ENCODE results near the gene CNN2. TPM values are rescaled to one million over a fixed set of nuclear protein-coding genes. Genes with fewer than 3 reads are reported as not detected.

Gene CNN2
- total and polyA plus RNA-seq, 2 of the 13 experiments (the other 11 are each of a cell fraction or from before 2014, with no cell fraction given), result 63.6 to 70.0 TPM

DNA sequence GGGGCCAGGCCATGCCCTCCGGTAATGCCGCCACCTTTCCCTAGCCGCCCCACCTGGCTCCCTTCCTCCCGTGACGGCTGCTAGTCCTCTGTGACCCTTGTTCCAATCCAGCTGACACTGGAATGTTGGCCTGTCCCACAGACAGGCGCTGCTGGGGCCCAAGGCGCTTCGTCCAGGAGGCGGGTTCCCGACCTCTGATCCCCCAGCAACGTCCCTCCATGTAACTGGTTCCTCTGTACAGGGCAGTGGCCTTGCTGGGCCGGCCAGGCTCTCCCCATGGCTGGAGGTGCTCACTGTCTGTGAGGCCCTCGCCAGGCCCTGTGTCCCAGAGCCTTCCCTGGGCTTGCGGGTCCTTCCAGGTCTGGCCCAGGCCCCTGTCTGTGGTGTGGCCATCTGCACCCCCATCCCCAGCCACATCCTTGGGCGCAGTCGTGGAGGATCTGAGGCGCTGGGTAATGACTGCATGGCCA lies 33.0 kb upstream of the CNN2 start (continued):
- TF ChIP-seq, protein P1, sequence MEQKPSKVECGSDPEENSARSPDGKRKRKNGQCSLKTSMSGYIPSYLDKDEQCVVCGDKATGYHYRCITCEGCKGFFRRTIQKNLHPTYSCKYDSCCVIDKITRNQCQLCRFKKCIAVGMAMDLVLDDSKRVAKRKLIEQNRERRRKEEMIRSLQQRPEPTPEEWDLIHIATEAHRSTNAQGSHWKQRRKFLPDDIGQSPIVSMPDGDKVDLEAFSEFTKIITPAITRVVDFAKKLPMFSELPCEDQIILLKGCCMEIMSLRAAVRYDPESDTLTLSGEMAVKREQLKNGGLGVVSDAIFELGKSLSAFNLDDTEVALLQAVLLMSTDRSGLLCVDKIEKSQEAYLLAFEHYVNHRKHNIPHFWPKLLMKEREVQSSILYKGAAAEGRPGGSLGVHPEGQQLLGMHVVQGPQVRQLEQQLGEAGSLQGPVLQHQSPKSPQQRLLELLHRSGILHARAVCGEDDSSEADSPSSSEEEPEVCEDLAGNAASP (CRISPR knock-in tag; IDR thresholded peaks at IDR 0.05; ENCODE audit: borderline replicate concordance), result peak; percentile 61; the same call in 1 of the 2 replicates
- TF ChIP-seq ISX (CRISPR knock-in tag; conservative IDR thresholded peaks at IDR 0.05) (no peak), CCAR2 (optimal IDR thresholded peaks at IDR 0.05; ENCODE audit: low read depth, low read length) (no peak), JUN (CRISPR knock-in tag; IDR thresholded peaks at IDR 0.05) (no peak), KMT2A (CRISPR knock-in tag; IDR thresholded peaks at IDR 0.05) (peak; percentile 49; the same call in 1 of the 2 replicates), ZNF816 (CRISPR knock-in tag; IDR thresholded peaks at IDR 0.05; ENCODE audit: borderline replicate concordance) (no peak), MZF1 (CRISPR knock-in tag; IDR thresholded peaks at IDR 0.05; ENCODE audit: borderline replicate concordance) (no peak), ZNF317 (CRISPR knock-in tag; IDR thresholded peaks at IDR 0.05) (peak; percentile 54), EED (CRISPR knock-in tag; IDR thresholded peaks at IDR 0.05) (no peak), ZNF430 (CRISPR knock-in tag; IDR thresholded peaks at IDR 0.05) (peak; percentile 62; the same call in 1 of the 2 replicates), IRX3 (CRISPR knock-in tag; IDR thresholded peaks at IDR 0.05; ENCODE audit: borderline replicate concordance, low read depth) (no peak), ZNF30 (CRISPR knock-in tag; IDR thresholded peaks at IDR 0.05) (no peak), ZBTB3 (CRISPR knock-in tag; IDR thresholded peaks at IDR 0.05; ENCODE audit: borderline replicate concordance, low read depth) (no peak), ZBTB7A (CRISPR knock-in tag; IDR thresholded peaks at IDR 0.05) (peak; percentile 39; the same call in 1 of the 2 replicates)
- TF ChIP-seq, protein P2, sequence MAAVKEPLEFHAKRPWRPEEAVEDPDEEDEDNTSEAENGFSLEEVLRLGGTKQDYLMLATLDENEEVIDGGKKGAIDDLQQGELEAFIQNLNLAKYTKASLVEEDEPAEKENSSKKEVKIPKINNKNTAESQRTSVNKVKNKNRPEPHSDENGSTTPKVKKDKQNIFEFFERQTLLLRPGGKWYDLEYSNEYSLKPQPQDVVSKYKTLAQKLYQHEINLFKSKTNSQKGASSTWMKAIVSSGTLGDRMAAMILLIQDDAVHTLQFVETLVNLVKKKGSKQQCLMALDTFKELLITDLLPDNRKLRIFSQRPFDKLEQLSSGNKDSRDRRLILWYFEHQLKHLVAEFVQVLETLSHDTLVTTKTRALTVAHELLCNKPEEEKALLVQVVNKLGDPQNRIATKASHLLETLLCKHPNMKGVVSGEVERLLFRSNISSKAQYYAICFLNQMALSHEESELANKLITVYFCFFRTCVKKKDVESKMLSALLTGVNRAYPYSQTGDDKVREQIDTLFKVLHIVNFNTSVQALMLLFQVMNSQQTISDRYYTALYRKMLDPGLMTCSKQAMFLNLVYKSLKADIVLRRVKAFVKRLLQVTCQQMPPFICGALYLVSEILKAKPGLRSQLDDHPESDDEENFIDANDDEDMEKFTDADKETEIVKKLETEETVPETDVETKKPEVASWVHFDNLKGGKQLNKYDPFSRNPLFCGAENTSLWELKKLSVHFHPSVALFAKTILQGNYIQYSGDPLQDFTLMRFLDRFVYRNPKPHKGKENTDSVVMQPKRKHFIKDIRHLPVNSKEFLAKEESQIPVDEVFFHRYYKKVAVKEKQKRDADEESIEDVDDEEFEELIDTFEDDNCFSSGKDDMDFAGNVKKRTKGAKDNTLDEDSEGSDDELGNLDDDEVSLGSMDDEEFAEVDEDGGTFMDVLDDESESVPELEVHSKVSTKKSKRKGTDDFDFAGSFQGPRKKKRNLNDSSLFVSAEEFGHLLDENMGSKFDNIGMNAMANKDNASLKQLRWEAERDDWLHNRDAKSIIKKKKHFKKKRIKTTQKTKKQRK (IDR thresholded peaks at IDR 0.05; ENCODE audit: low read length), result no peak
- TF ChIP-seq, protein P3, sequence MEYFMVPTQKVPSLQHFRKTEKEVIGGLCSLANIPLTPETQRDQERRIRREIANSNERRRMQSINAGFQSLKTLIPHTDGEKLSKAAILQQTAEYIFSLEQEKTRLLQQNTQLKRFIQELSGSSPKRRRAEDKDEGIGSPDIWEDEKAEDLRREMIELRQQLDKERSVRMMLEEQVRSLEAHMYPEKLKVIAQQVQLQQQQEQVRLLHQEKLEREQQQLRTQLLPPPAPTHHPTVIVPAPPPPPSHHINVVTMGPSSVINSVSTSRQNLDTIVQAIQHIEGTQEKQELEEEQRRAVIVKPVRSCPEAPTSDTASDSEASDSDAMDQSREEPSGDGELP (IDR thresholded peaks at IDR 0.05; ENCODE audit: borderline replicate concordance, low read depth), result peak; percentile 97
- TF ChIP-seq, protein P4, sequence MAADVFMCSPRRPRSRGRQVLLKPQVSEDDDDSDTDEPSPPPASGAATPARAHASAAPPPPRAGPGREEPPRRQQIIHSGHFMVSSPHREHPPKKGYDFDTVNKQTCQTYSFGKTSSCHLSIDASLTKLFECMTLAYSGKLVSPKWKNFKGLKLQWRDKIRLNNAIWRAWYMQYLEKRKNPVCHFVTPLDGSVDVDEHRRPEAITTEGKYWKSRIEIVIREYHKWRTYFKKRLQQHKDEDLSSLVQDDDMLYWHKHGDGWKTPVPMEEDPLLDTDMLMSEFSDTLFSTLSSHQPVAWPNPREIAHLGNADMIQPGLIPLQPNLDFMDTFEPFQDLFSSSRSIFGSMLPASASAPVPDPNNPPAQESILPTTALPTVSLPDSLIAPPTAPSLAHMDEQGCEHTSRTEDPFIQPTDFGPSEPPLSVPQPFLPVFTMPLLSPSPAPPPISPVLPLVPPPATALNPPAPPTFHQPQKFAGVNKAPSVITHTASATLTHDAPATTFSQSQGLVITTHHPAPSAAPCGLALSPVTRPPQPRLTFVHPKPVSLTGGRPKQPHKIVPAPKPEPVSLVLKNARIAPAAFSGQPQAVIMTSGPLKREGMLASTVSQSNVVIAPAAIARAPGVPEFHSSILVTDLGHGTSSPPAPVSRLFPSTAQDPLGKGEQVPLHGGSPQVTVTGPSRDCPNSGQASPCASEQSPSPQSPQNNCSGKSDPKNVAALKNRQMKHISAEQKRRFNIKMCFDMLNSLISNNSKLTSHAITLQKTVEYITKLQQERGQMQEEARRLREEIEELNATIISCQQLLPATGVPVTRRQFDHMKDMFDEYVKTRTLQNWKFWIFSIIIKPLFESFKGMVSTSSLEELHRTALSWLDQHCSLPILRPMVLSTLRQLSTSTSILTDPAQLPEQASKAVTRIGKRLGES (CRISPR knock-in tag; IDR thresholded peaks at IDR 0.05; ENCODE audit: borderline replicate concordance), result no peak
- TF ChIP-seq, protein P5, sequence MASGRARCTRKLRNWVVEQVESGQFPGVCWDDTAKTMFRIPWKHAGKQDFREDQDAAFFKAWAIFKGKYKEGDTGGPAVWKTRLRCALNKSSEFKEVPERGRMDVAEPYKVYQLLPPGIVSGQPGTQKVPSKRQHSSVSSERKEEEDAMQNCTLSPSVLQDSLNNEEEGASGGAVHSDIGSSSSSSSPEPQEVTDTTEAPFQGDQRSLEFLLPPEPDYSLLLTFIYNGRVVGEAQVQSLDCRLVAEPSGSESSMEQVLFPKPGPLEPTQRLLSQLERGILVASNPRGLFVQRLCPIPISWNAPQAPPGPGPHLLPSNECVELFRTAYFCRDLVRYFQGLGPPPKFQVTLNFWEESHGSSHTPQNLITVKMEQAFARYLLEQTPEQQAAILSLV (CRISPR knock-in tag; IDR thresholded peaks at IDR 0.05; ENCODE audit: borderline replicate concordance), result no peak

Data from HepG2 (cell line).